ENCODE measurements around the gene TUT7. TPM values are rescaled to one million over a fixed set of nuclear protein-coding genes. Genes with fewer than 3 reads are reported as not detected.
A peak's percentile ranks its signal among the peaks of the same experiment; 100 is the strongest.

The TUT7 gene
- total RNA-seq, 1 donor from 2014 or later = 28.5 TPM

- peaks cover 2% of the 10 kb centered on the region for H3K27me3 Mint-ChIP-seq (ENCODE audit: insufficient read depth, low read depth)
- H3K9me3 Mint-ChIP-seq = peaks cover 11% of the 10 kb centered on the region
- Histone ChIP-seq H3K9me3 (ENCODE audit: low read depth) (no peaks in the 10 kb centered on the region), H3K4me2 (no peak overlapping the region), H4K20me1 (ENCODE audit: low read depth) (peaks cover 8% of the 10 kb centered on the region), H3F3A (ENCODE audit: low read depth) (no peaks in the 10 kb centered on the region), H3K79me2 (ENCODE audit: low read depth) (peaks cover 14% of the 10 kb centered on the region), H3K27ac (no peak overlapping the region), H3K9ac (no peak overlapping the region), H3K27me3 (no peaks in the 10 kb centered on the region), H3K36me3 (peaks cover 3% of the 10 kb centered on the region), H2AFZ (replicated peaks) (no peak overlapping the region), H3K4me3 (no peak overlapping the region), H3K4me1 (no peaks in the 10 kb centered on the region)
- DNase-seq (ENCODE audit: low spot score) = no peak
- H3K27ac Mint-ChIP-seq = no peak overlapping the region
- peaks cover 5% of the 10 kb centered on the region for H3K4me1 Mint-ChIP-seq
- peaks cover 30% of the 10 kb centered on the region for H3K36me3 Mint-ChIP-seq
- H3K4me3 Mint-ChIP-seq = no peak overlapping the region
- TF ChIP-seq EZH2phosphoT487 (IDR thresholded peaks at IDR 0.05) = no peak
- no peak for TF ChIP-seq EZH2 (IDR thresholded peaks at IDR 0.05)
- TF ChIP-seq CTCF (IDR thresholded peaks at IDR 0.05) = no peak
Measured at GRCh38 chr9:86272221-86272620, 82.0 kb downstream of the TUT7 start.

- peaks cover 5% of the 10 kb centered on the region for H3F3A ChIP-seq (ENCODE audit: low read depth)
- H3K4me3 ChIP-seq = no peak overlapping the region
- Mint-ChIP-seq H3K9me3 (peaks cover 3% of the 10 kb centered on the region), H3K27me3 (ENCODE audit: insufficient read depth, low read depth) (no peaks in the 10 kb centered on the region), H3K4me3 (no peak overlapping the region), H3K36me3 (peaks cover 40% of the 10 kb centered on the region), H3K4me1 (peaks cover 26% of the 10 kb centered on the region), H3K27ac (peak overlapping the region; percentile 46)
- peaks cover 3% of the 10 kb centered on the region for H4K20me1 ChIP-seq (ENCODE audit: low read depth)
- no peaks in the 10 kb centered on the region for H3K36me3 ChIP-seq
- peaks cover 14% of the 10 kb centered on the region for H3K4me1 ChIP-seq
- TF ChIP-seq EZH2 (IDR thresholded peaks at IDR 0.05) = no peak
- TF ChIP-seq CTCF (IDR thresholded peaks at IDR 0.05) = no peak
- TF ChIP-seq EZH2phosphoT487 (IDR thresholded peaks at IDR 0.05) = no peak
- no peak overlapping the region for H2AFZ ChIP-seq (replicated peaks)
- H3K27me3 ChIP-seq = no peaks in the 10 kb centered on the region
- no peak overlapping the region for H3K4me2 ChIP-seq
- no peaks in the 10 kb centered on the region for H3K9me3 ChIP-seq (ENCODE audit: low read depth)
- DNase-seq (ENCODE audit: low spot score) = no peak
- H3K27ac ChIP-seq = no peak overlapping the region
- no peak overlapping the region for H3K9ac ChIP-seq
- no peaks in the 10 kb centered on the region for H3K79me2 ChIP-seq (ENCODE audit: low read depth)
Measured at GRCh38 chr9:86263876-86264275, 90.3 kb downstream of the TUT7 start.

GRCh38 chr9:86262492-86262891 lies 91.7 kb downstream of the TUT7 start:
- Mint-ChIP-seq H3K27ac (peak overlapping the region; percentile 51), H3K4me1 (peaks cover 26% of the 10 kb centered on the region), H3K36me3 (peaks cover 39% of the 10 kb centered on the region), H3K4me3 (peak overlapping the region; percentile 46), H3K9me3 (no peaks in the 10 kb centered on the region), H3K27me3 (ENCODE audit: insufficient read depth, low read depth) (no peaks in the 10 kb centered on the region)
- peak; percentile 49 for DNase-seq (ENCODE audit: low spot score)
- Histone ChIP-seq H3K4me3 (no peak overlapping the region), H3K36me3 (no peaks in the 10 kb centered on the region), H2AFZ (replicated peaks) (no peak overlapping the region), H3K27me3 (no peaks in the 10 kb centered on the region), H3K79me2 (ENCODE audit: low read depth) (no peaks in the 10 kb centered on the region), H3K27ac (no peak overlapping the region), H3K4me1 (peaks cover 14% of the 10 kb centered on the region), H3K9me3 (ENCODE audit: low read depth) (no peaks in the 10 kb centered on the region), H4K20me1 (ENCODE audit: low read depth) (peaks cover 3% of the 10 kb centered on the region), H3F3A (ENCODE audit: low read depth) (peaks cover 5% of the 10 kb centered on the region), H3K4me2 (peak overlapping the region; percentile 19), H3K9ac (no peak overlapping the region)
- TF ChIP-seq CTCF (IDR thresholded peaks at IDR 0.05) = no peak
- TF ChIP-seq EZH2 (IDR thresholded peaks at IDR 0.05) = no peak
- no peak for TF ChIP-seq EZH2phosphoT487 (IDR thresholded peaks at IDR 0.05)
